GM18867 (cell line): ENCODE results near the gene NRARP.
"Not testable (repeated sequence)": the region's sequence is repeated elsewhere in the genome, so short reads cannot be mapped to it uniquely, and the experiment has no call there.

ENCODE experiments used
- ATAC-seq: cut with Tn5 transposase; IDR thresholded peaks from one replicate; pipeline ENCODE4 v1.9.1; 2021; ENCODE audit warnings: mild to moderate bottlenecking, moderate library complexity; ENCODE audit not compliant: unreplicated experiment

Gene NRARP

GRCh38 chr9:137302118-137302448 lies at the start of gene NRARP:
Gene NRARP (minus strand): TSS chr9:137302271. CDS start chr9:137301928, 343 bp downstream.
- ATAC-seq: peak; percentile 70

GRCh38 chr9:137350696-137351584 lies 48.9 kb upstream of the NRARP start:
- no peak for ATAC-seq

- ATAC-seq: no peak
These were observed 47.5 kb upstream of the NRARP start for GRCh38 chr9:137349471-137350033.

- ATAC-seq: no peak
These were observed 46.8 kb upstream of the NRARP start for GRCh38 chr9:137348769-137349470.

- ATAC-seq: no peak
These were observed 45.9 kb upstream of the NRARP start for GRCh38 chr9:137347928-137348327.

- ATAC-seq: no peak
These were observed 40.4 kb upstream of the NRARP start for GRCh38 chr9:137342482-137342881.

- ATAC-seq: no peak
These were observed 39.2 kb upstream of the NRARP start for GRCh38 chr9:137341227-137341626.

GRCh38 chr9:137339908-137340462 lies 37.9 kb upstream of the NRARP start:
- not testable (repeated sequence) for ATAC-seq

- ATAC-seq: no peak
These were observed 37.2 kb upstream of the NRARP start for GRCh38 chr9:137339045-137339907.

GRCh38 chr9:137336735-137337134 lies 34.7 kb upstream of the NRARP start:
- ATAC-seq: no peak

- no peak for ATAC-seq
These were observed 31.1 kb upstream of the NRARP start for GRCh38 chr9:137333016-137333671.

- no peak for ATAC-seq
These were observed 29.9 kb upstream of the NRARP start for GRCh38 chr9:137331929-137332328.

- ATAC-seq: no peak
These were observed 28.6 kb upstream of the NRARP start for GRCh38 chr9:137330689-137331088.

GRCh38 chr9:137329590-137329989 lies 27.5 kb upstream of the NRARP start:
- ATAC-seq: not testable (repeated sequence)

GRCh38 chr9:137327641-137328550 lies 25.8 kb upstream of the NRARP start:
- ATAC-seq: not testable (repeated sequence)

GRCh38 chr9:137326445-137327065 lies 24.5 kb upstream of the NRARP start:
- ATAC-seq: peak; percentile 45

GRCh38 chr9:137325799-137326198 lies 23.7 kb upstream of the NRARP start:
- no peak for ATAC-seq

- no peak for ATAC-seq
These were observed 23.1 kb upstream of the NRARP start for GRCh38 chr9:137325124-137325523.
